Pancreas (tissue), 10 donors: Measurements from ENCODE around the gene TSEN2. TPM values are rescaled to one million over a fixed set of nuclear protein-coding genes. Genes with fewer than 3 reads are reported as not detected.

Source experiments
- ATAC-seq, 4 donors: fragments of 200-7000 bp; cut with Tn5 transposase; one replicate each; pipeline versions ENCODE4 v1.8.0 to v1.9.1; 2020; ENCODE audit warnings: mild to moderate bottlenecking in 4 of 4, moderate library complexity in 4 of 4
- DNase-seq, 6 donors: peaks; one replicate each; pipeline ENCODE4 v3.0.0-alpha.2; 2020
- FAIRE-seq: peaks from 2 replicates; lab custom pipeline; 2012; peaks lifted over from hg19 to GRCh38; lab: Jason Lieb, UNC
- H3K27ac ChIP-seq, 4 donors: fragments of 200-600 bp; sonication (generic); 1 replicate in 3 of 4; 2 replicates in 1 of 4; pipeline versions ENCODE4 v1.5.0 to v1.8.0; 2020
- H3K27me3 ChIP-seq, 4 donors: fragments of 200-600 bp; one replicate each; pipeline ENCODE4 v1.8.0; 2021
- H3K36me3 ChIP-seq, 3 donors: fragments of 200-600 bp; sonication (generic) in 1 of 3; one replicate each; pipeline versions ENCODE4 v1.5.0 to v1.8.0; 2020 to 2021
- H3K4me1 ChIP-seq, 3 donors: fragments of 200-600 bp; one replicate each; pipeline ENCODE4 v1.8.0; 2021
- H3K4me3 ChIP-seq, 4 donors: fragments of 200-600 bp; sonication (generic) in 2 of 4; one replicate each; pipeline versions ENCODE4 v1.5.0 to v1.8.0; 2020 to 2021
- H3K9me3 ChIP-seq, 4 donors: fragments of 200-600 bp; one replicate each; pipeline ENCODE4 v1.8.0; 2021
- WGBS, 2 donors: extraction: QIAGEN DNeasy Blood & Tissue Kit; methylation state at CpG; one replicate each; pipeline ENCODE4 v1.1.7; 2013; 5-methylcytosine and 5-hydroxymethylcytosine counted together
- intact Hi-C, 3 donors: fragments of 100-400 bp; cut with DNase I; formaldehyde crosslinking; loops; one replicate each; pipeline versions ENCODE4 v1.11.1 to v1.14.2; 2022
- polyA plus RNA-seq, 2 donors: library from polyadenylated mRNA; stranded (reverse); fragments of 200-250 nt; gene quantifications; one replicate each; pipeline ENCODE4 v1.2.3, GENCODE V29; 2013
- total RNA-seq, 6 donors: library from RNA; stranded (reverse); fragmentation: NEBNext Ultra II Directional in 4 of 6; extraction: Animal tissue kit (Norgen Biotek cat#: 25700) in 4 of 6; gene quantifications; one replicate each; pipeline versions ENCODE4 v1.2.1 to v1.2.4, GENCODE V29; 2021 to 2023
- TF ChIP-seq, protein P1 (sequence below), 4 donors: fragments of 200-600 bp; sonication (generic) in 3 of 4; IDR thresholded peaks; one replicate each; pipeline versions ENCODE4 v1.5.0 to v1.8.0; 2021; ENCODE audit warnings: antibody characterized with exemption in 4 of 4
- donor health status: healthy with polysubstance abuse.
- donor health status: DM: no; HTN: no; CAD: no; lungs with moderate emphysema.
- donor health status: DM: no; HTN: no; CAD: no.
- donor health status: control.
- donor health status: control.
- donor health status: Bipolar disorder and iron deficiency.
- donor health status: DM: yes; HTN: yes; CAD: no.
- donor health status: DM: no; HTN: no; CAD: no.
- donor health status: DM: no; HTN: no; CAD: no.
- donor health status: DM: yes; HTN: yes; CAD: no.

Gene TSEN2
- total and polyA plus RNA-seq, 8 donors = 8.7 to 17.0 (median 10.9) TPM

DNA sequence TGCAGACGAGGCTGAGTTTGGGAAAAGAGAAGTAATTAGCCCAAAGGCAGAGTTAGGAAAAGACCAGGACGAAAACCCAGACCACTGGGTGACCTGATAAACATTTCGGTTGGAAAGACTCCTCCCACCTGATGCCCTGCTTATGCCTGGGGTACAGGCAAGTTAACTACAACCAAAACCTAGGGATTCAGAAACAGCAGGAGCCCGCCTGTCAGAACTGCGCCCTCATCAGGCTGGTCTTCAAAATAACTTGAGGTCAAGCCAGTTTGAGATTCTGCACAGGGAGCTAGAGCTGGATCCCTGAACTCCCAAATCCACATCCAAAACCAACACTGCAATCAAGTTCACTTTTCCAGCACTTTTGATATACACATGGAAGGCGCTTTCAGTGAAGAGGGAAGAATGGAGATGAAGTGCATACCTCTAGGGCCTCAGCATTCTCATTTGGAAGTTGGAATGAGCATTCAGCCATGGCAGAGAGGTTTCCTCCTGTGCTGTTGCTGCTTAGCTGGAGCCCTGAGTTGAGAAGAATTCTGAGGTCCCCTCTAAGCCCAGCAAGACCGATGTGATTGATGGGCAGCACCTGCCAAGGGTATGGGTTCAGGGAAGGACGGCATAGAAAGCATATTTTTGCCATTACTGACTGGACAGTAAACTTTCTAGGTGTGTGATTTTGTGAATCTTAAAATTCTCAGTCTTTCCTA lies 11.6 kb downstream of the TSEN2 start:
- no peaks in the 10 kb centered on the region for H3K27me3 ChIP-seq
- DNase-seq = no peak
- no peaks in the 10 kb centered on the region for H3K4me1 ChIP-seq
- no peak for ATAC-seq
- H3K4me3 ChIP-seq = no peak overlapping the region
- intact Hi-C loops = no loop called here
- FAIRE-seq = no peak
- TF ChIP-seq, protein P1, sequence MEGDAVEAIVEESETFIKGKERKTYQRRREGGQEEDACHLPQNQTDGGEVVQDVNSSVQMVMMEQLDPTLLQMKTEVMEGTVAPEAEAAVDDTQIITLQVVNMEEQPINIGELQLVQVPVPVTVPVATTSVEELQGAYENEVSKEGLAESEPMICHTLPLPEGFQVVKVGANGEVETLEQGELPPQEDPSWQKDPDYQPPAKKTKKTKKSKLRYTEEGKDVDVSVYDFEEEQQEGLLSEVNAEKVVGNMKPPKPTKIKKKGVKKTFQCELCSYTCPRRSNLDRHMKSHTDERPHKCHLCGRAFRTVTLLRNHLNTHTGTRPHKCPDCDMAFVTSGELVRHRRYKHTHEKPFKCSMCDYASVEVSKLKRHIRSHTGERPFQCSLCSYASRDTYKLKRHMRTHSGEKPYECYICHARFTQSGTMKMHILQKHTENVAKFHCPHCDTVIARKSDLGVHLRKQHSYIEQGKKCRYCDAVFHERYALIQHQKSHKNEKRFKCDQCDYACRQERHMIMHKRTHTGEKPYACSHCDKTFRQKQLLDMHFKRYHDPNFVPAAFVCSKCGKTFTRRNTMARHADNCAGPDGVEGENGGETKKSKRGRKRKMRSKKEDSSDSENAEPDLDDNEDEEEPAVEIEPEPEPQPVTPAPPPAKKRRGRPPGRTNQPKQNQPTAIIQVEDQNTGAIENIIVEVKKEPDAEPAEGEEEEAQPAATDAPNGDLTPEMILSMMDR (IDR thresholded peaks at IDR 0.05) = no peak
- peaks cover 0 to 26% (median 0%) of the 10 kb centered on the region in 3 donors for H3K36me3 ChIP-seq
- WGBS, 2 donors = 89 to 90% methylated on average over 8 of the region's 8 CpGs
- H3K9me3 ChIP-seq = no peaks in the 10 kb centered on the region
- no peak overlapping the region for H3K27ac ChIP-seq

DNA sequence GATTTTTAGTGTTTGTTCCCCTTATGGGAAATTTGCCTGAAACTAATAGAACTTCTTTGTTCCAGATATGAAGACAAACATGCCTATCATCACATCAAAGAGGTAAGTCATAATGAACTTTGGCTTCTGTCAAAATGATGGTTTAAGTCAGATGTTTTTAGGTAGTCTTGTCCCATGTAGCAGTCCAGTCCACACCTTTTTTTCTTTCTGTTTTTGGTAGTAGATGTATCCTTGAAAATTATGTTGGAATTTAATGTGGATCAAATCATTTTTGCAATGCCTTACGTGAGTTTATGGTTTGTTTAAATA lies 12.1 kb downstream of the TSEN2 start:
- Histone ChIP-seq H3K4me3 (no peak overlapping the region), H3K9me3 (no peaks in the 10 kb centered on the region), H3K4me1 (peaks cover 0 to 4% (median 3%) of the 10 kb centered on the region in 3 donors), H3K27ac (no peak overlapping the region), H3K27me3 (no peaks in the 10 kb centered on the region), H3K36me3 (peaks cover 0 to 26% (median 0%) of the 10 kb centered on the region in 3 donors)
- DNase-seq (no peak), FAIRE-seq (no peak), ATAC-seq (no peak)
- WGBS, 2 donors = 72 to 86% methylated on average over 1 of the region's 1 CpG
- TF ChIP-seq, protein P1 (IDR thresholded peaks at IDR 0.05) = no peak
- intact Hi-C loops = no loop called here

DNA sequence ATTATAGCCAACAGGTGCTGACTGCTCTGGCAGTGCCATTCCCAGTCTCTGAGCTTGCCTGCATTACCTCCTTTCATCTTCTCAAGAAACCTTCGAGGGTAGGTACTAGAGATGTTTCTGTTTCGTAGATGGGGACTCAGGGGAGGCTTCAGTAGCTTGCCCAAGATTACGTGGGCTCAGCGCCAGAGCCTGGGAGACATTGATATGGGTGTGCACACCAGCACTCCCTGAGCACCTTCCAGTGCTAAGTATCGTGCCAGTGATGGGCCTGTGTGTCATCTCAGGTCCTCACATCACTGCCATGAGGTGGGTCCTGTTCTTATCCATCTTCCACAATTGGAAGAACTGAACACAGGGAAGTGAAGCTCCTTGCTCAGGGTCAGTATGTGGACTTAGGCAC lies 15.2 kb downstream of the TSEN2 start:
- Histone ChIP-seq H3K27me3 (no peaks in the 10 kb centered on the region), H3K9me3 (no peaks in the 10 kb centered on the region), H3K4me3 (no peak overlapping the region), H3K4me1 (peaks cover 0 to 4% (median 4%) of the 10 kb centered on the region in 3 donors), H3K36me3 (peaks cover 0 to 27% (median 3%) of the 10 kb centered on the region in 3 donors), H3K27ac (no peak overlapping the region)
- DNase-seq = no peak
- WGBS, 2 donors = 88 to 93% methylated on average over 5 of the region's 5 CpGs
- intact Hi-C loops = no loop called here
- ATAC-seq = no peak
- no peak for FAIRE-seq
- TF ChIP-seq, protein P1 (IDR thresholded peaks at IDR 0.05) = no peak

DNA sequence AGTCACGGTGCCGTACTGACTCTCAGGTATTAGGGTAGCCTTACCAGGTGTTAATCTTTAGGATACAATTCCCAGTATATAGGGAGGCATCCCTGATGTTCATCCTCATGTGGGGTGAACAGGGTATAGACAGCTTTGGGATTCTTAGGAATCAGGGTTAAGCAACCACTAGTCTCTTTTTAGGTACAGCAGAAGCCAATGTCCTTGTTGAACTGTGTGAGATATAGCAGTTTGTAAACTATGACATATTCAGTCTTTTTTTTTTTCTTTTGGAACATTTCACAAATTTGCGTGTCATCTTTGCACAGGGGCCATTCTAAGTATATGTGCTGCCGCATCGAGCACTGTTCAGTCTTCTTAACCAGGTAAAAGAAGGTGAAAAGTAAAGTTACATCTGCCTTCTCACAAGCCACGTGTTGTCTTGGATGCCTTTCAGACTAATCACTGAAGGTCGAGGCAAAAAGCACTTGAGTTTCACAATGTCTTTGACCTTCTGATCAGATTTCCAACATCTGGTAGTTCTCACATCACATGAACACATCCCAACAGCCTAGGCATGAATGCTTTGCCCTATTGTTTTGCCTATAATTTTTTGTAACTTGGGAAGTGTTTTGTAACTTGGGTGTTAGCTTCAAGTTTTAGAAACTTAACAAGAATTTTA lies 17.2 kb downstream of the TSEN2 start:
- intact Hi-C loops = no loop called here
- TF ChIP-seq, protein P1 (IDR thresholded peaks at IDR 0.05) = no peak
- 46 to 55% methylated on average over 7 of the region's 7 CpGs for WGBS, 2 donors
- Histone ChIP-seq H3K9me3 (no peaks in the 10 kb centered on the region), H3K27ac (no peak overlapping the region), H3K27me3 (no peaks in the 10 kb centered on the region), H3K4me1 (peaks cover 0 to 4% (median 4%) of the 10 kb centered on the region in 3 donors), H3K4me3 (no peak overlapping the region), H3K36me3 (peaks cover 3 to 27% (median 4%) of the 10 kb centered on the region in 3 donors)
- ATAC-seq (peak; percentile 84 to 94 (median 86)), DNase-seq (peak in 2 of 6 donors; percentile 37 to 45), FAIRE-seq (no peak)
